Fibroblast of skin of right quadriceps (primary cell): ENCODE data around the gene SLC25A23.

ENCODE experiments used
- DNase-seq: peaks from one replicate; pipeline ENCODE4 v3.0.0-alpha.2; 2013

Gene SLC25A23

DNA sequence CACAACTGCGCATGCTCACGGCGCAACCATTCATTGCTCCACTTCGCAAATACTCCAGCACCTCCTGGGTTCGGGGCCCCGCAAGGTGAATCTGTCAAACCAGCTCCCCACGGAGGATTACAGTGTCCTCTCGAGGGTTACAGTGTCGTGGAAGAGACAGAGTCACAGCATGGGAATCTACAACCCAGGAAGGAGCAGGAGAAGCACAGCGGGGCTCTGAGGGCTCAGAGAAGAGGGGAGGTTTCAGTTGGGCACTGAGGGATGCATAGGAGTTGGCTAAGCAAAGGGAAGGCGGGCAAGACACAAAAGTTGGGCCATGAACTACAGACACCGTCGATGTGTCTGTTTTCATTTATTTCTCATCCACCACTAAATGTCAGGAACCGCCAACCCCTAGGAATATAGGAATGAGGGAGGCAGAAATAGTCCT, 65.6 kb downstream of the SLC25A23 start:
- no peak for DNase-seq

DNA sequence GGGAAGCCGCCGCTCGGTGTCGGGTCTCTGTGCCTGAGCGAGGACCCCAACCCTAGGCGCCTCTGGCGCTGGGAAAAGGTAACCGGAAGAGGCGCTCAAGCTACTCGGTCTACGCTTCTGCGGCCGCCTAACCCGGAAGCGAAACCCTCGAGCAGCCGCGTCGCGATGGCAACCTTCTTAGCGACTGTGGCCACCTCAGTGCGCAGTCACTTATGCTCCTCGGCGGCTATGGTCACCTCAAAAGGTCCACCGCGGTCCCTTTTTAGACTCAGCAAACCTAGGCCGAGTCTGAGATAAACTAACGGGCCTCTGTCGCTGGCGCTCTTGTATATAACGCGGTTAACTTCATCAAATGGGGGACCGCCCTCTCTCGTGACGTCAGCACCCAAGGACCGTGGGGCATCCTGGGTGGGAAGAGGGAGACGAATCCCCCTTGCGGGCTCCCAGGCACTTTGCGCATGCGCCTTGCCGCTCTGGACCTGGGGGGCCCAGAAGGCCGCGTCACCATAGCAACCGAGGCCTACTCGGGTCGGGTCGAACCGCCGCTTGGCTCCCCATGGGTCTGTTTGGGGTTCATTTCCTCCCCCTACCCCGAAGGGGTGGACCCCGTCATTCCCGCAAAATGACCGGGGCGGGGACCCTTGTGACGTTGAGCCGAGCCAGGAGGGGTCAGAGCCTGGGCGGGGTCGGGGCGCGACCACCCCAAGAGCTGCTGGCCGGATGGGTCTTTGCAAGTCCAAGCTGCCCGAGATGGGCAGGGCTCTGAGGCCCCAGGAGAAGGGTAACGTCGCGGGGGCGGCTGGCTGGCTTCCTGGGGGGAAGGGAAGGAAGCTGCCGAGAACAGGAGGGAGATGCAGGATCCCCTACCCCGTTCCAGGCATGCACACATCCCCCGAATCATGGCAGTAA, 66.3 kb downstream of the SLC25A23 start, which contains the start of gene GTF2F1:
GTF2F1 (minus strand) TSS at position 91 of the 909 bp plus-strand sequence. CDS start 169 bp downstream, outside the sequence.
- DNase-seq = peak; percentile 97

DNA sequence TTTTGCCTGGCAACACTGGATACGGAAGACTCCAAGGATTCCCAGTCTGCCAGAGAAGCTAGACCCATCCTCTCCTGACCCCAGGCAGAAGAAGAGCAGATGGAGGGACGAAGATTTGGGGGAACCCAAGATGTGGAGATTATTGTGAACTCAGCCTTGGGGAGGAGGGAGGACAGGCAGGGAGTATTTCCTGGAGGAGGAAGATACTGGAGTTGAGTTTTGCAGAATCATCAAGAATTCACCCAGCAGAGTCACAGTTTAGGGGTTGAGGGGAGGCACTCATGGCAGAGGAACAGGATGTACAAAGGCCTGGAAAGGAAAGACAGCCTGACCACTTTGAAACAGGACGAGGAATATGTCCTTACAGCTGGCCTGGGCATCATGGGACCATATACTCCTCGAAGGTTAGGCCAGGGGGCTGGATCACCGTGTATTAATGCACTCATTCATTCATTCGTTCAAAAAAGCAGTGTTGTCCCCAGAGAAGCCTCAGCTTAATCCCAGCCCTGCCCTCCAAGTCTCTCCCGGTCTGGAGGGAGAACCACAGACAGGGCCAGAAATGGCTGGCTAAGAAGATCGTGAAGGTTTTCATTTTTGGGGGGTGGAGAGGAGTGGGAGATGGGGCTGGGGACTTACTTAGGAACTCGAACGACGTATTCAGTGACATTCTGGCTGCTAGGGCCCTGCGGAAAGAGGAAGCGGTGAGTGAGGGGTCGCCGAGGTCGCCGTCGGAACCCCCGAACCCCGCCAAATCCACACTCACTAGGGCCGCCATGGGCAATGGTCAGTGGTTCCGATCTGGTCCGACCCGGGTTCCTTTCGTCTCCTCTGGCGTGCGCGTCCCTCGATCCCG, 67.1 kb downstream of the SLC25A23 start:
- no peak for DNase-seq
